Measurements from ENCODE around the gene C22orf23. TPM values are rescaled to one million over a fixed set of nuclear protein-coding genes. Genes with fewer than 3 reads are reported as not detected.
A peak's percentile ranks its signal among the peaks of the same experiment; 100 is the strongest.

C22orf23 gene
- total and polyA plus RNA-seq, 2 experiments from 2014 or later: 0.80 to 2.5 TPM

DNA sequence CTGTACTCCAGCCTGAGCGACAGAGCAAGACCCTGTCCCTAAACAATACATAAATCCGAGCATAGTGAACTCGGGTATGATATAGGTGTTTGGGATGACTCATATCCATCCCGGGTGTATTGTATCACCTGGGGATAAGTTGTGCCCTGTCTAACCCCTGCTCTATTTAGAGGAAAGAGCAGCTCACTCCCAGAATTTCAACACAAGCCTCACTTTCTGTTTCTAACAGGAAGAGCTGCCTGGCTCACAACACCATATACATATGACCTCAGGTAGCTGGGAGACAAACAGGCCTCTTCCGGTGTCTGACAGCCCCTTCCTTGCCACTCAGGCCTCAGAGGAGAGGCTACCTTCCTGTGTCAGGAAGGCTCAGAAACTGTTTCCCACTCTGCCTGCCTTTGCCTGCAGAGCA is 57.2 kb downstream of the C22orf23 start:
- H3K27ac ChIP-seq: peak overlapping the region; percentile 36
- peak in 1 of 2 donors; percentile 51 for DNase-seq (ENCODE audit: low read depth in 1 of 2, low spot score in 1 of 2)

DNA sequence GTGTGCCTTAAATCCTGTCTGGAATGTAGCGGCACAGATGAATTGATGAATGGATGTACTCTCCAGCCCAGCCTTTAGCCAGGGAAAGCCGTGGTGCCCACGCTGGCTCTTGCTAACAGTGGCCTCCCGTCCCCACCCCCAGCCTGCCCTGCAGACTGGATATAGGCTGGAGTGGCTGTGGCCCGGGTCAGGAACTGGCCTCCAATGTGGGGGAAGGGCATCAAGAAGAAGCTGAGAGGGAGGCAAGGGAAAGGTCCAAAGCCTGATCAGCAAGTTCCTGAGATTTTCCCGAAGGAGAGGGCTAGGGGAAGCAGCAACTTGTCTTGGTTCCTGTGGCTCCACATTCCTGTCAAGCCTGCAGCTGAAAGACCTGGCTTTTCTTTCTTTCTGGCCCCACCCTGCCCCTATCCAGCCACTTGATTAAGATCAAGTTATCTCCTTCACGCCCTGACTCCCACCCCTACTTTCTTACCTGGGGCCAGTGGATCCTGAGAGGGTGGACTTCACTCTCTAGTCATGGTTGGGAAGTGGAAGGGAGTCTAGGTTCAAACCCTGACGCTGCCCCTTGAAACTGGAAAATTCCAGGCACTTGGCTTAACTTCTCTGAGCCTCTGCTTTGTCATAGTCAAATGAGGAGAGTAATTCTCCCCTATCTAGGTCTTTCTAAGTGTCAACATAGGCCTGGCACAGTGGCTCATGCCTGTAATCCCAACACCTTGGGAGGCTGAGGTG is 58.3 kb downstream of the C22orf23 start:
- no peaks in the 10 kb centered on the region for H3K9me3 ChIP-seq (ENCODE audit: low read depth)
- peaks cover 40% of the 10 kb centered on the region for H3K4me1 ChIP-seq (ENCODE audit: low read depth)
- peak in 1 of 2 donors; percentile 50 for DNase-seq (ENCODE audit: low read depth in 1 of 2, low spot score in 1 of 2)
- H3K27ac ChIP-seq: peak overlapping the region; percentile 71
- no peak overlapping the region for H3K4me3 ChIP-seq
- no peaks in the 10 kb centered on the region for H3K27me3 ChIP-seq
- H3K36me3 ChIP-seq: no peaks in the 10 kb centered on the region
- TF ChIP-seq, protein P1, sequence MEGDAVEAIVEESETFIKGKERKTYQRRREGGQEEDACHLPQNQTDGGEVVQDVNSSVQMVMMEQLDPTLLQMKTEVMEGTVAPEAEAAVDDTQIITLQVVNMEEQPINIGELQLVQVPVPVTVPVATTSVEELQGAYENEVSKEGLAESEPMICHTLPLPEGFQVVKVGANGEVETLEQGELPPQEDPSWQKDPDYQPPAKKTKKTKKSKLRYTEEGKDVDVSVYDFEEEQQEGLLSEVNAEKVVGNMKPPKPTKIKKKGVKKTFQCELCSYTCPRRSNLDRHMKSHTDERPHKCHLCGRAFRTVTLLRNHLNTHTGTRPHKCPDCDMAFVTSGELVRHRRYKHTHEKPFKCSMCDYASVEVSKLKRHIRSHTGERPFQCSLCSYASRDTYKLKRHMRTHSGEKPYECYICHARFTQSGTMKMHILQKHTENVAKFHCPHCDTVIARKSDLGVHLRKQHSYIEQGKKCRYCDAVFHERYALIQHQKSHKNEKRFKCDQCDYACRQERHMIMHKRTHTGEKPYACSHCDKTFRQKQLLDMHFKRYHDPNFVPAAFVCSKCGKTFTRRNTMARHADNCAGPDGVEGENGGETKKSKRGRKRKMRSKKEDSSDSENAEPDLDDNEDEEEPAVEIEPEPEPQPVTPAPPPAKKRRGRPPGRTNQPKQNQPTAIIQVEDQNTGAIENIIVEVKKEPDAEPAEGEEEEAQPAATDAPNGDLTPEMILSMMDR (IDR thresholded peaks at IDR 0.05; ENCODE audit: low read depth, low read length): no peak

More for the DNA sequence above, 57.2 kb downstream of the C22orf23 start:
- H3K36me3 ChIP-seq: no peaks in the 10 kb centered on the region
- no peaks in the 10 kb centered on the region for H3K9me3 ChIP-seq (ENCODE audit: low read depth)
- H3K4me3 ChIP-seq: no peak overlapping the region
- peaks cover 40% of the 10 kb centered on the region for H3K4me1 ChIP-seq (ENCODE audit: low read depth)
- TF ChIP-seq, protein P1 (IDR thresholded peaks at IDR 0.05; ENCODE audit: low read depth, low read length): no peak
- no peaks in the 10 kb centered on the region for H3K27me3 ChIP-seq

DNA sequence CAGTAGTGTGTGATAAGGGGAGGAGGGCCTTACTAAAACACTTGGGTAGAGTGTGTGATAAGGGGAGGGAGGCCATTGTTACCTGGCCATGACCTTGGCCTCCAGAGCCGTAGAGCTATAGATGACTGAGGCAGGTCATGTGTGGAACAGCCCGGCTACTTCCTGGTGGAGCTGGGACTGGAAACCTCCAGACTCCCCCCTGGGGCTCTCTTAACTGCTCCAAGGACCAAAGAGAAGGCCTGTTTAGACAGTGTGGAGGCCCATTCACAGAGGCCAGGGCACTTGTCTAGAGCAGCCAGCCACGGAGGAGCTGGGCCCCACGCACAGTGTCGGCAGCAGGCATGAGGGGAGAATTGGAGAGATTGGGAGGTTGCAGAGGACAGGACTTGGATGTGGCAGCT is 59.8 kb downstream of the C22orf23 start:
- H3K4me1 ChIP-seq (ENCODE audit: low read depth): peaks cover 36% of the 10 kb centered on the region
- no peak overlapping the region for H3K4me3 ChIP-seq
- H3K9me3 ChIP-seq (ENCODE audit: low read depth): no peaks in the 10 kb centered on the region
- no peaks in the 10 kb centered on the region for H3K27me3 ChIP-seq
- DNase-seq (ENCODE audit: low read depth in 1 of 2, low spot score in 1 of 2): no peak
- H3K27ac ChIP-seq: no peak overlapping the region
- peaks cover 9% of the 10 kb centered on the region for H3K36me3 ChIP-seq
- TF ChIP-seq, protein P1 (IDR thresholded peaks at IDR 0.05; ENCODE audit: low read depth, low read length): no peak

Other genes with a start within 250 kb of the C22orf23 start
- 74.2 and 95.0 TPM in 2 replicates for gene GCAT, start 145.7 kb downstream of the C22orf23 start, total RNA-seq
- 66.4 and 97.6 TPM in 2 replicates for gene GCAT, start 145.7 kb downstream of the C22orf23 start, polyA plus RNA-seq
- not detected in 2 replicates for gene GALR3, start 130.2 kb downstream of the C22orf23 start, total RNA-seq
- 0.95 and 1.0 TPM in 2 replicates for gene GALR3, start 130.2 kb downstream of the C22orf23 start, polyA plus RNA-seq
- gene ANKRD54, start 109.3 kb downstream of the C22orf23 start, total RNA-seq: 49.9 and 59.1 TPM in 2 replicates
- 43.8 and 44.2 TPM in 2 replicates for gene ANKRD54, start 109.3 kb downstream of the C22orf23 start, polyA plus RNA-seq
- 407 and 422 TPM in 2 replicates for gene EIF3L, start 104.2 kb downstream of the C22orf23 start, total RNA-seq
- gene EIF3L, start 104.2 kb downstream of the C22orf23 start, polyA plus RNA-seq: 213 and 387 TPM in 2 replicates
- 27.4 and 34.9 TPM in 2 replicates for gene MICALL1, start 47.3 kb downstream of the C22orf23 start, total RNA-seq
- 10.2 and 13.6 TPM in 2 replicates for gene MICALL1, start 47.3 kb downstream of the C22orf23 start, polyA plus RNA-seq
- gene POLR2F, start 98 bp upstream of the C22orf23 start, total RNA-seq: 63.3 and 127 TPM in 2 replicates
- gene POLR2F, start 98 bp upstream of the C22orf23 start, polyA plus RNA-seq: 124 and 183 TPM in 2 replicates
- gene SOX10, start 31.0 kb upstream of the C22orf23 start, total RNA-seq: 0.03 TPM in 1 of 2 replicates, not detected in the other
- not detected in 2 replicates for gene SOX10, start 31.0 kb upstream of the C22orf23 start, polyA plus RNA-seq
- 57.8 and 62.4 TPM in 2 replicates for gene PICK1, start 103.8 kb upstream of the C22orf23 start, total RNA-seq
- gene PICK1, start 103.8 kb upstream of the C22orf23 start, polyA plus RNA-seq: 51.7 and 60.4 TPM in 2 replicates
- gene SLC16A8, start 130.6 kb upstream of the C22orf23 start, total RNA-seq: 0.60 and 1.0 TPM in 2 replicates
- 1.7 and 3.7 TPM in 2 replicates for gene SLC16A8, start 130.6 kb upstream of the C22orf23 start, polyA plus RNA-seq
- 2.3 and 2.8 TPM in 2 replicates for gene BAIAP2L2, start 157.1 kb upstream of the C22orf23 start, total RNA-seq
- 1.2 and 1.3 TPM in 2 replicates for gene BAIAP2L2, start 157.1 kb upstream of the C22orf23 start, polyA plus RNA-seq
- 26.1 and 41.5 TPM in 2 replicates for gene PLA2G6, start 228.2 kb upstream of the C22orf23 start, total RNA-seq
- gene PLA2G6, start 228.2 kb upstream of the C22orf23 start, polyA plus RNA-seq: 30.9 and 38.7 TPM in 2 replicates
- gene MAFF, start 248.4 kb upstream of the C22orf23 start, total RNA-seq: 3.6 and 4.1 TPM in 2 replicates
- 2.9 and 4.3 TPM in 2 replicates for gene MAFF, start 248.4 kb upstream of the C22orf23 start, polyA plus RNA-seq

Measured in cardiac muscle cell (in vitro differentiated cells and primary cell).